IMR-90 (cell line): Measurements from ENCODE around the gene MGA. TPM values are rescaled to one million over a fixed set of nuclear protein-coding genes. Genes with fewer than 3 reads are reported as not detected.

Experiments used
- ATAC-seq: fragments of 200-7000 bp; cut with Tn5 transposase; 2 replicates; pipeline ENCODE4 v1.9.1; 2020; ENCODE audit warnings: low read depth, mild to moderate bottlenecking, moderate library complexity
- BruUV-seq: library from RNA; stranded (reverse); fragments of 400-500 nt; replicated peaks from 2 replicates; lab custom pipeline; 2021; lab: Mats Ljungman, UMichigan
- CTCF ChIA-PET: fragments of 300-600 bp; formaldehyde crosslinking; extraction: SDS; loops from one replicate; lab custom pipeline; 2021; ENCODE audit warnings: antibody characterized with exemption; lab: Yijun Ruan, JAX
- POLR2A ChIA-PET: fragments of 300-600 bp; sonication (Branson Sonifier 250); formaldehyde crosslinking; loops from one replicate; lab custom pipeline; 2022; ENCODE audit warnings: antibody characterized with exemption; ENCODE audit not compliant: unreplicated experiment; lab: Charles Lee
- DNase-seq: peaks from one replicate; pipeline ENCODE4 v3.0.0; 2013
- H2AFZ ChIP-seq: replicated peaks from 2 replicates; pipeline ENCODE3; 2013; ENCODE audit warnings: low read length, mild to moderate bottlenecking; ENCODE audit not compliant: poor library complexity
- H2AK5ac ChIP-seq: 2 replicates; pipeline ENCODE4 v1.6.1; 2013; ENCODE audit warnings: low read depth, low read length, inconsistent platforms
- H2AK9ac ChIP-seq: replicated peaks from 2 replicates; pipeline ENCODE3; 2013; ENCODE audit warnings: mild to moderate bottlenecking, low read depth, low read length, moderate library complexity; ENCODE audit not compliant: poor library complexity
- H2BK120ac ChIP-seq: 2 replicates; pipeline ENCODE4 v1.6.1; 2013; ENCODE audit warnings: low read depth, low read length, inconsistent platforms
- H2BK15ac ChIP-seq: 3 replicates; pipeline ENCODE4 v1.6.1; 2013; ENCODE audit warnings: low read depth, low read length, inconsistent platforms
- H2BK20ac ChIP-seq: 2 replicates; pipeline ENCODE4 v1.6.1; 2013; ENCODE audit warnings: low read depth, mild to moderate bottlenecking, inconsistent platforms, low read length, moderate library complexity
- H2BK5ac ChIP-seq: 2 replicates; pipeline ENCODE4 v1.6.1; 2013; ENCODE audit warnings: mild to moderate bottlenecking, low read depth, low read length, inconsistent platforms; ENCODE audit not compliant: poor library complexity, severe bottlenecking
- H3K14ac ChIP-seq: replicated peaks from 2 replicates; pipeline ENCODE4 v1.6.1; 2013; ENCODE audit warnings: low read depth, low read length, inconsistent platforms
- H3K18ac ChIP-seq: 2 replicates; pipeline ENCODE4 v1.6.1; 2013; ENCODE audit warnings: low read depth, low read length, control low read depth
- H3K23ac ChIP-seq: 2 replicates; pipeline ENCODE4 v1.6.1; 2013; ENCODE audit warnings: low read depth, low read length, inconsistent platforms
- H3K27ac ChIP-seq: 2 replicates; pipeline ENCODE4 v1.5.1; 2013; ENCODE audit warnings: mild to moderate bottlenecking, control low read depth, low read length; ENCODE audit not compliant: insufficient read depth
- H3K27me3 ChIP-seq: 2 replicates; pipeline ENCODE4 v1.6.1; 2013; ENCODE audit warnings: low read length; ENCODE audit not compliant: control insufficient read depth, insufficient read depth
- H3K36me3 ChIP-seq: 2 replicates; pipeline ENCODE4 v1.6.1; 2013; ENCODE audit warnings: low read length, mixed read lengths; ENCODE audit not compliant: control insufficient read depth, insufficient read depth
- H3K4ac ChIP-seq: 2 replicates; pipeline ENCODE4 v1.6.1; 2013; ENCODE audit warnings: low read depth, low read length, inconsistent platforms
- H3K4me1 ChIP-seq: 2 replicates; pipeline ENCODE4 v1.6.1; 2013; ENCODE audit warnings: low read length, mixed read lengths; ENCODE audit not compliant: control insufficient read depth, insufficient read depth
- H3K4me2 ChIP-seq: 2 replicates; pipeline ENCODE4 v1.6.1; 2013; ENCODE audit warnings: low read depth, mild to moderate bottlenecking, control low read depth, low read length, moderate library complexity
- H3K4me3 ChIP-seq: 2 replicates; pipeline ENCODE4 v1.5.1; 2013; ENCODE audit warnings: low read depth, mild to moderate bottlenecking, control low read depth, low read length, moderate library complexity; ENCODE audit not compliant: insufficient read depth
- H3K56ac ChIP-seq: 2 replicates; pipeline ENCODE4 v1.6.1; 2013; ENCODE audit warnings: low read length, inconsistent platforms; ENCODE audit not compliant: insufficient read depth; ENCODE audit errors: extremely low read depth
- H3K79me1 ChIP-seq, 2 experiments: 2 replicates each; pipeline ENCODE4 v1.6.1; 2013; ENCODE audit warnings: low read length in 2 of 2, inconsistent platforms in 1 of 2, low read depth in 1 of 2
- H3K9ac ChIP-seq: 2 replicates; pipeline ENCODE4 v1.6.1; 2013; ENCODE audit warnings: low read depth, low read length, control low read depth
- H3K9me1 ChIP-seq: 2 replicates; pipeline ENCODE4 v1.6.1; 2013; ENCODE audit warnings: low read length, inconsistent platforms; ENCODE audit not compliant: insufficient read depth
- H3K9me3 ChIP-seq: 2 replicates; pipeline ENCODE4 v1.6.1; 2013; ENCODE audit warnings: low read length; ENCODE audit not compliant: control insufficient read depth, insufficient read depth
- H4K20me1 ChIP-seq: 2 replicates; pipeline ENCODE4 v1.6.1; 2013; ENCODE audit warnings: low read length, inconsistent platforms; ENCODE audit not compliant: insufficient read depth
- H4K5ac ChIP-seq: 2 replicates; pipeline ENCODE4 v1.6.1; 2013; ENCODE audit warnings: mild to moderate bottlenecking, low read depth, low read length, control low read depth
- H4K8ac ChIP-seq, 2 experiments: 2 replicates each; pipeline ENCODE4 v1.6.1; 2013; ENCODE audit warnings: low read depth in 2 of 2, low read length in 2 of 2, control low read depth in 1 of 2, inconsistent platforms in 1 of 2
- H4K91ac ChIP-seq: 2 replicates; pipeline ENCODE4 v1.6.1; 2013; ENCODE audit warnings: low read depth, low read length, inconsistent platforms; ENCODE audit not compliant: insufficient read depth
- CHD1 ChIP-seq: IDR thresholded peaks from 2 replicates; pipeline ENCODE4 v1.6.1; 2012; ENCODE audit warnings: low read depth, low read length, improper control_type of control experiment
- FOS ChIP-seq: fragments of 150-350 bp; IDR thresholded peaks from 2 replicates; pipeline ENCODE4 v1.6.1; 2016; ENCODE audit warnings: low read depth, low read length
- SMC3 ChIP-seq: fragments of 150-350 bp; IDR thresholded peaks from 2 replicates; pipeline ENCODE4 v1.6.1; 2016; ENCODE audit warnings: low read depth, mild to moderate bottlenecking, antibody characterized with exemption, low read length, moderate library complexity
- WGBS, 2 experiments: methylation state at CpG; one replicate each; pipeline versions ENCODE4 v1.1.5 to v1.1.7; 2013; ENCODE audit warnings: missing lambda C conversion rate in 2 of 2; ENCODE audit not compliant: insufficient read length in 1 of 2; ENCODE audit errors: extremely low coverage in 2 of 2; 5-methylcytosine and 5-hydroxymethylcytosine counted together
- dilution Hi-C: fragments of 300-500 bp; cut with HindIII; formaldehyde crosslinking; loops from one replicate; pipeline ENCODE4 v1.14.3; 2018; ENCODE audit warnings: low sequenced_read_pairs; ENCODE audit not compliant: unreplicated experiment
- in situ Hi-C: fragments of 300-500 bp; cut with MboI; formaldehyde crosslinking; loops from 3 replicates; pipeline ENCODE4 v1.14.3; 2019; ENCODE audit warnings: low sequenced_read_pairs, inconsistent platforms, mixed read lengths
- intact Hi-C: fragments of 100-400 bp; cut with micrococcal nuclease; formaldehyde crosslinking; loops from 2 replicates; pipeline ENCODE4 v1.10.0; 2022
- polyA plus RNA-seq, 3 experiments: library from polyadenylated mRNA; depleted of rRNA; stranded (reverse); fragments of >200 nt; gene quantifications; 2 replicates each; pipeline ENCODE4 v1.2.3, GENCODE V29; 2012; ENCODE audit warnings: low replicate concordance in 1 of 3
- total RNA-seq: library from RNA; depleted of rRNA; stranded (reverse); fragments of >200 nt; gene quantifications from 2 replicates; pipeline ENCODE4 v1.2.3, GENCODE V29; 2012
- TF ChIP-seq, protein P1 (sequence below): fragments of 150-350 bp; IDR thresholded peaks from 2 replicates; pipeline ENCODE4 v1.6.1; 2017; ENCODE audit warnings: mild to moderate bottlenecking, antibody characterized with exemption, low read length, low read depth

The MGA gene
- total and polyA plus RNA-seq, 2 of the 4 experiments (the other 2 are of a cell fraction) = 3.2 to 38.0 TPM

DNA sequence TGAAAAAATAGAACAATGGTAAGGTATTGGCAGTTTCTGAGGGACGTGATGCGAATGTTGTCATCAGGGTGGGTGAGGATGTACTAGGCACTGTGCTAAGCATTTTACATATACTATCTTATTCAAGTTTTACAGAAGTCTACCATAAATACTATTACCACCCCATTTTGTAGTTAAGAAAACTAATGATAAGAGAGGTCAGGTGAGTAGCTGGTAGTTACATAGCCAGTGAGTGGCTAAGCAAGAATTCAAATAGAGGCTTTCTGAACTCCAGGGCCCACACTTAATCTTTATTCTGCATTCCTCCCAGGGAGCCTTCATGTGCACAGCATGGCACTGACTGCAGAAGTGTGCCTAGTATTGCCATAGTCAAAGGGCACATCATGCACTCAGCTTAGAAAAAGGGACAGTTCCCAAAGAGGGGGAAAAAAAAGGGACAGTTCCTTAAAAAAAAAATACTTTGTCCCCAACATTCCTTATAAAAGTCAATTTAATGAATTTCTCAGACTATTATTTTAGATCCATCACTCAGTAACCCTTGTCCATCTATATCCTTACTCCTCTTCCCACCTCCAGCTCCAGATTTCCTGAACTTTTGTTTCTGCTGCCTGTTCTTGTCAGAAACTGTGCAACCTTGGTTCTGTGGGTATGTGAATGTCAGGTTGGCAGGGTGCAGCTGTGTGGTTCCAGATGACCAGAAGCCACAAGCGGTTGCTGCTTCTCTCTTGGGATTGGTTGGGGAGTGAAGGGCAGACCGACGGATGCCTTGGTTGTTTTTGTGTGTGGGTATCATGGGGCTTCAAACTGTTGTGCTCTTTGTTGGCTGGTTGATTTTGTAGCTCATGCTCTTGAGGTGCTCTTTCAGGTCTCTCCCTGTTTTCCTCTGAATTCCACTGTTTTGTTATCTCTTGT, 122.4 kb downstream of the MGA start:
- Histone ChIP-seq H3K4ac (no peak overlapping the region), H3K9me1 (peaks cover 5% of the 10 kb centered on the region), H3K56ac (no peak overlapping the region), H2AFZ (no peak overlapping the region), H4K8ac (no peak overlapping the region), H2AK9ac (no peak overlapping the region), H3K23ac (0 out of 2 replicates have a peak overlapping the region, but pooled peaks have one; percentile 11), H2AK5ac (0 out of 2 replicates have a peak overlapping the region, but pooled peaks have one; percentile 54), H3K4me2 (no peak overlapping the region), H2BK20ac (no peak overlapping the region), H3K36me3 (no peaks in the 10 kb centered on the region), H4K91ac (no peak overlapping the region), H4K5ac (no peak overlapping the region), H3K9ac (no peak overlapping the region), H3K27ac (no peak overlapping the region), H3K79me1 (peaks cover 26 to 67% of the 10 kb centered on the region in 2 experiments), H3K9me3 (no peaks in the 10 kb centered on the region), H3K18ac (no peak overlapping the region), H3K4me3 (no peak overlapping the region), H3K14ac (0 out of 2 replicates have a peak overlapping the region, but pooled peaks have one; percentile 23), H2BK5ac (no peak overlapping the region), H4K20me1 (peaks cover 14% of the 10 kb centered on the region; the same call in 1 of the 2 replicates), H2BK15ac (no peak overlapping the region), H2BK120ac (no peak overlapping the region), H3K4me1 (peaks cover 8% of the 10 kb centered on the region), H3K27me3 (no peaks in the 10 kb centered on the region)
- POLR2A ChIA-PET = no interaction called here
- in situ Hi-C loops = no loop called here
- WGBS, 2 experiments = 100% methylated on average over 1 of the region's 5 CpGs; no CpG with 5 or more reads in 1 of the 2 experiments
- DNase-seq (no peak), ATAC-seq (no peak)
- BruUV-seq = no TSS peak
- CTCF ChIA-PET = interaction anchor here (1.0 kb wide), 1 partner anchor 10 kb away, joined by 3 read pairs; no protein-coding TSS in a partner anchor
- dilution Hi-C loops = no loop called here
- TF ChIP-seq CHD1 (no peak), SMC3 (no peak), FOS (no peak)
- TF ChIP-seq, protein P1, sequence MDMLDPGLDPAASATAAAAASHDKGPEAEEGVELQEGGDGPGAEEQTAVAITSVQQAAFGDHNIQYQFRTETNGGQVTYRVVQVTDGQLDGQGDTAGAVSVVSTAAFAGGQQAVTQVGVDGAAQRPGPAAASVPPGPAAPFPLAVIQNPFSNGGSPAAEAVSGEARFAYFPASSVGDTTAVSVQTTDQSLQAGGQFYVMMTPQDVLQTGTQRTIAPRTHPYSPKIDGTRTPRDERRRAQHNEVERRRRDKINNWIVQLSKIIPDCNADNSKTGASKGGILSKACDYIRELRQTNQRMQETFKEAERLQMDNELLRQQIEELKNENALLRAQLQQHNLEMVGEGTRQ = no peak
- intact Hi-C loops = no loop called here
